K562 (cell line): ENCODE measurements around the gene ZNF584. TPM values are rescaled to one million over a fixed set of nuclear protein-coding genes. Genes with fewer than 3 reads are reported as not detected.

Experiments used
- CC2D1A ChIP-seq: fragments of 450-650 bp; IDR thresholded peaks from 2 replicates; pipeline ENCODE4 v1.6.1; 2017; ENCODE audit warnings: mild to moderate bottlenecking
- ELF2 ChIP-seq: fragments of 250-450 bp; sonication (Bioruptor Pico); IDR thresholded peaks from 2 replicates; pipeline ENCODE4 v1.5.0; 2021; ENCODE audit warnings: mild to moderate bottlenecking
- ETS1 ChIP-seq: conservative IDR thresholded peaks from 2 replicates; pipeline ENCODE4 v1.6.1; 2011; ENCODE audit warnings: low read depth, mild to moderate bottlenecking, low read length; ENCODE audit not compliant: control insufficient read depth
- ETV1 ChIP-seq: fragments of 450-650 bp; conservative IDR thresholded peaks from 2 replicates; pipeline ENCODE4 v1.6.1; 2016; ENCODE audit warnings: missing genetic modification characterization, control low read depth, low read depth, missing compliant biosample characterization
- EWSR1 ChIP-seq: fragments of 450-650 bp; IDR thresholded peaks from 2 replicates; pipeline ENCODE4 v1.6.1; 2018; ENCODE audit warnings: borderline replicate concordance, mild to moderate bottlenecking, low read depth, moderate library complexity; ENCODE audit not compliant: partially characterized antibody
- FOXK2 ChIP-seq, 2 experiments: fragments of 450-650 bp; IDR thresholded peaks in 1 of 2; conservative IDR thresholded peaks in 1 of 2; 2 replicates each; pipeline ENCODE4 v1.6.1; 2016; ENCODE audit warnings: low read depth in 2 of 2, mild to moderate bottlenecking in 1 of 2
- GABPB1 ChIP-seq: sonication (generic); formaldehyde crosslinking; IDR thresholded peaks from 2 replicates; pipeline ENCODE4 v1.8.0; 2022; ENCODE audit warnings: mild to moderate bottlenecking, missing genetic modification reagents
- GATA2 ChIP-seq: sonication (generic); formaldehyde crosslinking; IDR thresholded peaks from 2 replicates; pipeline ENCODE4 v1.4.0; 2020; ENCODE audit warnings: mild to moderate bottlenecking, missing genetic modification reagents
- GTF2A2 ChIP-seq: IDR thresholded peaks from 2 replicates; pipeline ENCODE4 v1.6.1; 2016; ENCODE audit warnings: mild to moderate bottlenecking, missing genetic modification characterization, missing compliant biosample characterization
- HCFC1 ChIP-seq: IDR thresholded peaks from 2 replicates; pipeline ENCODE4 v1.6.1; 2012; ENCODE audit warnings: low read depth, low read length, improper control_type of control experiment
- HNRNPH1 ChIP-seq: fragments of 200-400 bp; formaldehyde crosslinking; optimal IDR thresholded peaks from 2 replicates; pipeline ENCODE3; 2017; ENCODE audit warnings: low read depth, mild to moderate bottlenecking, low read length, moderate library complexity
- ILF3 ChIP-seq: fragments of 450-650 bp; IDR thresholded peaks from 2 replicates; pipeline ENCODE4 v1.6.1; 2018; ENCODE audit warnings: antibody characterized with exemption, mild to moderate bottlenecking, moderate library complexity, borderline replicate concordance
- MEF2D ChIP-seq: conservative IDR thresholded peaks from 2 replicates; pipeline ENCODE4 v1.6.1; 2016; ENCODE audit warnings: low read depth, missing genetic modification characterization, missing compliant biosample characterization
- MEIS2 ChIP-seq: fragments of 450-650 bp; IDR thresholded peaks from 2 replicates; pipeline ENCODE4 v1.6.1; 2014; ENCODE audit warnings: mild to moderate bottlenecking; ENCODE audit not compliant: partially characterized antibody
- NBN ChIP-seq: fragments of 450-650 bp; IDR thresholded peaks from 2 replicates; pipeline ENCODE4 v1.6.1; 2016; ENCODE audit warnings: low read depth, mild to moderate bottlenecking
- NCOR1 ChIP-seq: fragments of 450-650 bp; IDR thresholded peaks from 2 replicates; pipeline ENCODE4 v1.6.1; 2016; ENCODE audit warnings: mild to moderate bottlenecking, moderate library complexity
- NFRKB ChIP-seq: fragments of 450-650 bp; IDR thresholded peaks from 2 replicates; pipeline ENCODE4 v1.6.1; 2016; ENCODE audit warnings: low read depth
- RBM22 ChIP-seq: fragments of 200-400 bp; formaldehyde crosslinking; IDR thresholded peaks from 2 replicates; pipeline ENCODE4 v1.6.1; 2018; ENCODE audit warnings: low read length, low read depth; ENCODE audit not compliant: poor library complexity, severe bottlenecking
- SLC30A9 ChIP-seq: fragments of 250-450 bp; sonication (Bioruptor Pico); IDR thresholded peaks from 2 replicates; pipeline ENCODE4 v1.8.0; 2022; ENCODE audit warnings: mild to moderate bottlenecking, moderate library complexity
- STAG1 ChIP-seq: sonication (generic); formaldehyde crosslinking; IDR thresholded peaks from 2 replicates; pipeline ENCODE4 v1.5.0; 2020; ENCODE audit warnings: missing genetic modification reagents, borderline replicate concordance
- TCF7L2 ChIP-seq: fragments of 150-350 bp; IDR thresholded peaks from 2 replicates; pipeline ENCODE4 v1.6.1; 2016; ENCODE audit warnings: low read depth, mild to moderate bottlenecking, low read length, moderate library complexity
- U2AF2 ChIP-seq: fragments of 200-400 bp; formaldehyde crosslinking; optimal IDR thresholded peaks from 2 replicates; pipeline ENCODE3; 2017; ENCODE audit warnings: low read depth, mild to moderate bottlenecking, low read length
- ZHX1 ChIP-seq: fragments of 150-350 bp; conservative IDR thresholded peaks from 2 replicates; pipeline ENCODE4 v1.6.1; 2014; ENCODE audit warnings: low read length
- ZNF217 ChIP-seq: sonication (generic); formaldehyde crosslinking; IDR thresholded peaks from 2 replicates; pipeline ENCODE4 v1.8.0; 2022; ENCODE audit warnings: mild to moderate bottlenecking, missing genetic modification reagents
- ZNF224 ChIP-seq: sonication (generic); formaldehyde crosslinking; IDR thresholded peaks from 2 replicates; pipeline ENCODE4 v1.8.0; 2022; ENCODE audit warnings: mild to moderate bottlenecking, missing genetic modification reagents
- ZNF263 ChIP-seq: sonication (generic); formaldehyde crosslinking; IDR thresholded peaks from 2 replicates; pipeline ENCODE4 v1.8.0; 2022; ENCODE audit warnings: mild to moderate bottlenecking, missing genetic modification reagents, borderline replicate concordance
- ZNF780A ChIP-seq: fragments of 250-450 bp; sonication (Bioruptor Pico); IDR thresholded peaks from 2 replicates; pipeline ENCODE4 v1.5.0; 2021; ENCODE audit warnings: mild to moderate bottlenecking
- polyA plus RNA-seq, 8 experiments: library from polyadenylated mRNA; depleted of rRNA in 4 of 8; stranded (reverse) in 5 of 8; unstranded in 3 of 8; fragments of >200 nt; fragmentation: Nextera tagmentation in 2 of 8; fragmentation: Illumina TruSeq in 1 of 8; extraction: Ambion mirVana in 2 of 8; extraction: Trizol in 1 of 8; gene quantifications; 2 replicates each; pipeline versions ENCODE4 v1.2.1 to v1.2.3, GENCODE V29; 2011 to 2014; ENCODE audit warnings: inconsistent platforms in 1 of 8, missing spikeins in 1 of 8
- total RNA-seq, 7 experiments: library from RNA; depleted of rRNA in 6 of 7; stranded (reverse); fragments of >200 nt in 6 of 7; fragmentation: Illumina TruSeq in 2 of 7; extraction: Trizol in 2 of 7; gene quantifications; 2 replicates each; pipeline versions ENCODE4 v1.2.1 to v1.2.3, GENCODE V29; 2011 to 2021; ENCODE audit warnings: low replicate concordance in 1 of 7

ZNF584 gene
- total and polyA plus RNA-seq, 9 of the 15 experiments (the other 6 are each of a cell fraction or from before 2014, with no cell fraction given): 5.8 to 43.4 (median 24.6) TPM

- TF ChIP-seq CC2D1A: no peak
- TF ChIP-seq HNRNPH1: no peak
- no peak for TF ChIP-seq MEF2D (tag)
- TF ChIP-seq U2AF2: no peak
- no peak for TF ChIP-seq ZNF224 (CRISPR knock-in tag)
- TF ChIP-seq NFRKB: no peak
- no peak for TF ChIP-seq ZNF217
- TF ChIP-seq ELF2: peak; percentile 95
- no peak for TF ChIP-seq SLC30A9 (CRISPR knock-in tag)
- TF ChIP-seq ZNF263 (CRISPR knock-in tag): no peak; the same call in 1 of the 2 replicates
- peak; percentile 50; the same call in 1 of the 2 replicates for TF ChIP-seq NBN
- no peak; the same call in 1 of the 2 replicates for TF ChIP-seq NCOR1
- peak; percentile 89 for TF ChIP-seq RBM22
- peak in 1 of 2 experiments; percentile 7; a peak in 1 of 4 replicates for TF ChIP-seq FOXK2 (conservative IDR thresholded peaks at IDR 0.05 in 1 of 2, IDR thresholded peaks at IDR 0.05 in 1 of 2; ENCODE audit: low read depth in 2 of 2)
- no peak for TF ChIP-seq STAG1 (CRISPR knock-in tag)
- TF ChIP-seq ZHX1: 0 out of 2 replicates have a peak, but pooled peaks have one; percentile 58
- no peak for TF ChIP-seq EWSR1
- TF ChIP-seq GTF2A2 (tag): no peak
- TF ChIP-seq TCF7L2: no peak
- TF ChIP-seq MEIS2: peak; percentile 94
- TF ChIP-seq HCFC1: peak; percentile 80
- TF ChIP-seq GABPB1: peak; percentile 100
- no peak for TF ChIP-seq ZNF780A (CRISPR knock-in tag)
- no peak; the same call in 1 of the 2 replicates for TF ChIP-seq ILF3
- TF ChIP-seq GATA2: no peak
- TF ChIP-seq ETV1 (tag): peak; percentile 89
- peak; percentile 84 for TF ChIP-seq ETS1
Observed at GRCh38 chr19:58380662-58381459, 27.6 kb upstream of the ZNF584 start, which contains the start of gene ZNF837 (continued).
